H1 (cell line): ENCODE data around the gene NRXN3. TPM values are rescaled to one million over a fixed set of nuclear protein-coding genes. Genes with fewer than 3 reads are reported as not detected.

Experiments used
- CTCF ChIA-PET: fragments of 300-600 bp; sonication (Branson Sonifier 250); formaldehyde crosslinking; loops from one replicate; lab custom pipeline; 2021; ENCODE audit not compliant: partially characterized antibody; lab: Charles Lee
- POLR2A ChIA-PET: fragments of 300-600 bp; sonication (Branson Sonifier 250); formaldehyde crosslinking; loops from one replicate; lab custom pipeline; 2021; ENCODE audit warnings: inconsistent platforms; ENCODE audit not compliant: partially characterized antibody; lab: Charles Lee
- DNase-seq, 2 experiments: peaks; one replicate each; pipeline versions ENCODE4 v3.0.0 to v3.0.0-alpha.2; 2010 to 2022; ENCODE audit warnings: low spot score in 2 of 2, low read depth in 1 of 2, mixed read lengths in 1 of 2
- FAIRE-seq: peaks from 2 replicates; lab custom pipeline; 2011; peaks lifted over from hg19 to GRCh38; lab: Jason Lieb, UNC
- H2AFZ ChIP-seq: 2 replicates; pipeline ENCODE4 v1.8.1; 2012; ENCODE audit warnings: low read length, inconsistent platforms
- H2AK5ac ChIP-seq: 2 replicates; pipeline ENCODE4 v1.6.1; 2013; ENCODE audit warnings: low read depth, low read length
- H2BK120ac ChIP-seq: replicated peaks from 2 replicates; pipeline ENCODE3; 2013; ENCODE audit warnings: low read depth, low read length, inconsistent platforms
- H2BK12ac ChIP-seq: 2 replicates; pipeline ENCODE4 v1.6.1; 2013; ENCODE audit warnings: low read depth, low read length
- H2BK15ac ChIP-seq: 2 replicates; pipeline ENCODE4 v1.6.1; 2013; ENCODE audit warnings: low read length
- H2BK20ac ChIP-seq: 2 replicates; pipeline ENCODE4 v1.6.1; 2013; ENCODE audit warnings: low read length
- H2BK5ac ChIP-seq: 2 replicates; pipeline ENCODE4 v1.6.1; 2013; ENCODE audit warnings: low read depth, low read length
- H3K14ac ChIP-seq: 2 replicates; pipeline ENCODE4 v1.6.1; 2013; ENCODE audit warnings: inconsistent platforms; ENCODE audit not compliant: insufficient read length
- H3K18ac ChIP-seq: 2 replicates; pipeline ENCODE4 v1.6.1; 2013; ENCODE audit warnings: low read length; ENCODE audit errors: extremely low read depth
- H3K23ac ChIP-seq: 2 replicates; pipeline ENCODE4 v1.6.1; 2013; ENCODE audit warnings: inconsistent platforms; ENCODE audit not compliant: insufficient read length
- H3K23me2 ChIP-seq: 2 replicates; pipeline ENCODE4 v1.6.1; 2013; ENCODE audit warnings: low read depth, low read length
- H3K27ac ChIP-seq: 2 replicates; pipeline ENCODE4 v1.6.1; 2011; ENCODE audit warnings: low read depth, low read length, inconsistent platforms
- H3K27me3 ChIP-seq, 4 experiments: replicated peaks in 1 of 4; 1 replicate in 1 of 4; 2 replicates in 3 of 4; pipeline versions ENCODE4 v1.6.1 to v1.8.1; 2011 to 2013; ENCODE audit warnings: low read length in 3 of 4, mild to moderate bottlenecking in 3 of 4, inconsistent platforms in 2 of 4, mixed read lengths in 2 of 4, moderate library complexity in 1 of 4; ENCODE audit not compliant: control insufficient read depth in 3 of 4, insufficient read depth in 3 of 4; ENCODE audit errors: extremely low read depth in 1 of 4
- H3K36me3 ChIP-seq, 4 experiments: 2 replicates each; pipeline versions ENCODE4 v1.6.1 to v1.8.1; 2011 to 2013; ENCODE audit warnings: mild to moderate bottlenecking in 4 of 4, low read length in 3 of 4, moderate library complexity in 2 of 4, control low read depth in 1 of 4, inconsistent platforms in 1 of 4; ENCODE audit not compliant: insufficient read depth in 4 of 4, control insufficient read depth in 2 of 4
- H3K4ac ChIP-seq: replicated peaks from 2 replicates; pipeline ENCODE3; 2013; ENCODE audit warnings: low read length, low read depth, mixed read lengths, inconsistent platforms; ENCODE audit not compliant: insufficient read length
- H3K4me1 ChIP-seq, 4 experiments: replicated peaks in 1 of 4; 1 replicate in 1 of 4; 2 replicates in 3 of 4; pipeline versions ENCODE4 v1.6.1 to v1.8.1; 2011 to 2013; ENCODE audit warnings: low read length in 3 of 4, inconsistent platforms in 2 of 4, mixed read lengths in 1 of 4; ENCODE audit not compliant: insufficient read depth in 4 of 4, control insufficient read depth in 3 of 4
- H3K4me2 ChIP-seq, 2 experiments: 2 replicates each; pipeline versions ENCODE4 v1.6.1 to v1.8.1; 2011 to 2013; ENCODE audit warnings: low read depth in 2 of 2, low read length in 2 of 2, control low read depth in 1 of 2, inconsistent platforms in 1 of 2, mild to moderate bottlenecking in 1 of 2; ENCODE audit not compliant: insufficient read depth in 1 of 2
- H3K4me3 ChIP-seq, 4 experiments: fragments of 200-600, 300-600 bp in 1 of 4; sonication (generic), shearing (Covaris generic), sonication (Bioruptor Twin) in 1 of 4; 2 replicates each; pipeline versions ENCODE4 v1.5.1 to v1.8.1; 2011 to 2016; ENCODE audit warnings: low read length in 4 of 4, low read depth in 3 of 4, control low read depth in 2 of 4, inconsistent platforms in 2 of 4, mild to moderate bottlenecking in 2 of 4, mixed read lengths in 1 of 4, moderate library complexity in 1 of 4; ENCODE audit not compliant: insufficient read depth in 2 of 4; ENCODE audit errors: extremely low read depth in 1 of 4
- H3K56ac ChIP-seq: replicated peaks from 2 replicates; pipeline ENCODE3; 2013; ENCODE audit warnings: low read depth, mild to moderate bottlenecking, mixed read lengths, low read length, inconsistent platforms; ENCODE audit not compliant: insufficient read length
- H3K79me1 ChIP-seq: 2 replicates; pipeline ENCODE4 v1.6.1; 2013; ENCODE audit warnings: low read depth, low read length, control low read depth
- H3K79me2 ChIP-seq, 2 experiments: 2 replicates each; pipeline versions ENCODE4 v1.6.1 to v1.8.1; 2012 to 2013; ENCODE audit warnings: low read length in 2 of 2, mild to moderate bottlenecking in 2 of 2, inconsistent platforms in 1 of 2; ENCODE audit not compliant: insufficient read depth in 2 of 2, control insufficient read depth in 1 of 2
- H3K9ac ChIP-seq, 4 experiments: replicated peaks in 1 of 4; 1 replicate in 1 of 4; 2 replicates in 3 of 4; pipeline versions ENCODE4 v1.6.1 to v1.8.1; 2011 to 2013; ENCODE audit warnings: low read depth in 3 of 4, low read length in 3 of 4, control low read depth in 2 of 4, mild to moderate bottlenecking in 2 of 4, moderate library complexity in 2 of 4, inconsistent platforms in 1 of 4; ENCODE audit errors: extremely low read depth in 1 of 4
- H3K9me3 ChIP-seq, 2 experiments: 2 replicates each; pipeline versions ENCODE4 v1.6.1 to v1.8.1; 2012 to 2013; ENCODE audit warnings: mild to moderate bottlenecking in 2 of 2, moderate library complexity in 2 of 2, control low read depth in 1 of 2, inconsistent platforms in 1 of 2, low read depth in 1 of 2, low read length in 1 of 2, mixed read lengths in 1 of 2; ENCODE audit not compliant: insufficient read depth in 2 of 2
- H4K20me1 ChIP-seq, 2 experiments: replicated peaks in 1 of 2; 2 replicates each; pipeline versions ENCODE3 to v1.8.1; 2011 to 2013; ENCODE audit warnings: inconsistent platforms in 2 of 2, low read length in 2 of 2, mild to moderate bottlenecking in 1 of 2; ENCODE audit not compliant: insufficient read depth in 2 of 2, control insufficient read depth in 1 of 2
- H4K5ac ChIP-seq: 2 replicates; pipeline ENCODE4 v1.6.1; 2013; ENCODE audit warnings: low read length, low read depth, mixed read lengths, inconsistent platforms; ENCODE audit not compliant: insufficient read length
- H4K8ac ChIP-seq: 2 replicates; pipeline ENCODE4 v1.8.0; 2013; ENCODE audit warnings: mild to moderate bottlenecking, moderate library complexity, low read length, inconsistent platforms; ENCODE audit not compliant: insufficient read depth; ENCODE audit errors: extremely low read depth
- H4K91ac ChIP-seq: replicated peaks from 2 replicates; pipeline ENCODE3; 2013; ENCODE audit warnings: low read length, mixed read lengths, inconsistent platforms; ENCODE audit not compliant: insufficient read length
- BRCA1 ChIP-seq: IDR thresholded peaks from 2 replicates; pipeline ENCODE4 v1.6.1; 2012; ENCODE audit warnings: low read depth, low read length, improper control_type of control experiment
- CBX5 ChIP-seq: fragments of 300-800, 300-1000 bp; sonication (generic); IDR thresholded peaks from 2 replicates; pipeline ENCODE4 v1.7.1; 2016; ENCODE audit warnings: antibody characterized with exemption, low read length, low read depth
- CTBP2 ChIP-seq: IDR thresholded peaks from 2 replicates; pipeline ENCODE4 v1.7.0; 2011; ENCODE audit warnings: borderline replicate concordance, mild to moderate bottlenecking, moderate library complexity, mixed read lengths, low read length; ENCODE audit not compliant: insufficient read depth, insufficient read length
- FOSL1 ChIP-seq: IDR thresholded peaks from 2 replicates; pipeline ENCODE4 v1.6.1; 2011; ENCODE audit warnings: mild to moderate bottlenecking, low read depth, low read length, moderate library complexity; ENCODE audit not compliant: insufficient read depth
- MAFK ChIP-seq: IDR thresholded peaks from 2 replicates; pipeline ENCODE4 v1.6.1; 2012; ENCODE audit warnings: low read depth, mild to moderate bottlenecking, improper control_type of control experiment, low read length
- SIX5 ChIP-seq: IDR thresholded peaks from 2 replicates; pipeline ENCODE4 v1.6.1; 2011; ENCODE audit warnings: mild to moderate bottlenecking, low read depth, low read length
- ZNF274 ChIP-seq: IDR thresholded peaks from 2 replicates; pipeline ENCODE4 v1.7.0; 2012; ENCODE audit warnings: low read length, borderline replicate concordance; ENCODE audit errors: extremely low read depth
- WGBS, 2 experiments: shearing (Covaris generic) in 1 of 2; methylation state at CpG; one replicate each; pipeline versions ENCODE4 v1.1.6 to v1.1.7; 2013 to 2015; ENCODE audit warnings: low lambda C conversion rate in 2 of 2, mixed read lengths in 2 of 2, inconsistent platforms in 1 of 2, low coverage in 1 of 2, missing lambda C conversion rate in 1 of 2; ENCODE audit not compliant: insufficient replicate concordance in 2 of 2, insufficient coverage in 1 of 2, insufficient read length in 1 of 2; ENCODE audit errors: extremely low coverage in 1 of 2, missing lambda C conversion rate in 1 of 2; 5-methylcytosine and 5-hydroxymethylcytosine counted together
- polyA plus RNA-seq, 7 experiments: library from polyadenylated mRNA; depleted of rRNA in 3 of 7; stranded (reverse) in 5 of 7; unstranded in 2 of 7; fragments of >200 nt in 5 of 7; fragments of 200-250 nt in 2 of 7; gene quantifications; 1 replicate in 5 of 7; 2 replicates in 1 of 7; 4 replicates in 1 of 7; pipeline versions ENCODE4 v1.2.1 to v1.2.3, GENCODE V29; 2011 to 2013; ENCODE audit warnings: missing spikeins in 2 of 7, mixed read lengths in 2 of 7
- total RNA-seq: library from RNA; stranded (reverse); fragmentation: NEBNext Ultra II Directional; extraction: Animal tissue kit (Norgen Biotek cat#: 25700); gene quantifications from 2 replicates; pipeline ENCODE4 v1.2.1, GENCODE V29; 2021

The NRXN3 gene
- total and polyA plus RNA-seq, 2 of the 8 experiments (the other 6 are each of a cell fraction or from before 2014, with no cell fraction given): 2.6 to 4.1 TPM

DNA sequence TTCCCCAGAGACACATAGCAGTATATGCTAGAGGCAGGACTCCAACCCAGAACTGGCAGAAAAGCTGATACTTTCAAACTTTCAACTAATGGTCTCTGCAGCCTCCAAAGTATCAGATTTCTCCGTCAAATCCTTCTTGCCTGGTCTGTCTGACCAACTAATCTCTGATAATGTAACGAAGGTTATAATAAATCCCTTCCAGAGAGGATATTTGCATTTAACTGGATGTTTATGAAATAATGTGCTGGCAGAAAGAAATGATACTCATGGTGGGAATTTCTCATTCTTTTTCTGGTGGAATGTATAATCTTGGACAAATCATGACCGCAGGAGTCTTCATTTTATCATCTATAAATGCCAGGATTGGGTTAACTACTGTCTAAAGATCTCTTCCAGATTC, 1180.8 kb downstream of the NRXN3 start:
- no peak overlapping the region for H3K4me2 ChIP-seq
- no peaks in the 10 kb centered on the region for H3K79me2 ChIP-seq
- H4K8ac ChIP-seq: no peak overlapping the region
- no peaks in the 10 kb centered on the region; the same call in 1 of the 2 replicates for H3K23me2 ChIP-seq
- H3K9ac ChIP-seq: no peak overlapping the region
- H4K91ac ChIP-seq: no peak overlapping the region
- no peak overlapping the region for H3K4me3 ChIP-seq
- H3K27ac ChIP-seq: no peak overlapping the region
- TF ChIP-seq CBX5: no peak
- TF ChIP-seq FOSL1: no peak
- no peak for TF ChIP-seq MAFK
- no peak for TF ChIP-seq ZNF274
- TF ChIP-seq CTBP2: no peak
- TF ChIP-seq SIX5: no peak
- no peak for TF ChIP-seq BRCA1
- 93% methylated on average over 3 of the region's 3 CpGs; no CpG with 5 or more reads in 1 of the 2 experiments for WGBS, 2 experiments
- no peak overlapping the region for H2BK12ac ChIP-seq
- H2AK5ac ChIP-seq: no peak overlapping the region
- FAIRE-seq (no peak), DNase-seq (no peak)
- no peak overlapping the region for H4K5ac ChIP-seq
- H3K36me3 ChIP-seq: no peaks in the 10 kb centered on the region
- POLR2A ChIA-PET: no interaction called here
- CTCF ChIA-PET: interaction anchor here (1.1 to 1.4 kb wide), 3 partner anchors 10 to 417 kb away, joined by 3 to 4 read pairs (median 3); no protein-coding TSS in a partner anchor
- H2BK5ac ChIP-seq: no peak overlapping the region
- H4K20me1 ChIP-seq: no peaks in the 10 kb centered on the region
- H2BK20ac ChIP-seq: no peak overlapping the region
- no peak overlapping the region for H3K56ac ChIP-seq
- no peak overlapping the region for H2AFZ ChIP-seq
- H3K23ac ChIP-seq: no peak overlapping the region
- H3K14ac ChIP-seq: no peak overlapping the region
- H3K4ac ChIP-seq: no peak overlapping the region
- peaks cover 0 to 4% (median 1%) of the 10 kb centered on the region in 4 experiments; a peak in 4 of 7 replicates for H3K4me1 ChIP-seq
- H2BK120ac ChIP-seq: no peak overlapping the region
- no peaks in the 10 kb centered on the region for H3K27me3 ChIP-seq
- H3K18ac ChIP-seq: no peak overlapping the region
- H3K79me1 ChIP-seq: no peaks in the 10 kb centered on the region
- H2BK15ac ChIP-seq: no peak overlapping the region
- no peaks in the 10 kb centered on the region for H3K9me3 ChIP-seq
